Eye (tissue), 1 donor: ENCODE measurements around the gene STAT5B.

Source experiments
- DNase-seq: peaks from one replicate; pipeline ENCODE4 v3.0.0-alpha.2; 2015

Gene STAT5B

DNA sequence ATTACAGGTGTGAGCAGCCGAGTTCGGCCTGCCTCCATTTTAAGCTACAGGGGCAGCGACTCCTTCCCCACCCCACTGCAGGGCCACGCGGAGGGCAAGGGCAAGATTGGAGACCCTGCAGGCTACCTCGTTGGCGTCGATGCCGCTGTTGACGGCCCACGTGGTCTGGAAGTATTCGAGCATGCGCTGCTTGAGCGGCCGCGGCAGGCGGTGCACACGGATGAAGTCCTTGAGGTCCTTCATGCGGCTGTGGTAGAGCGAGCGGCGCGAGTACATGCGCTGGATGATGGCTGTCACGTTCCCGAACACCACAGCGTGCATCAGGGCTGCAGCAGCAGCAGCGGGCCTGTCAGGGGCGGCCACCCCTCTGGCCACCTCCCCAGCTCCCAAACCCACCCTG, 106.8 kb downstream of the STAT5B start:
- no peak for DNase-seq

- no peak for DNase-seq
Observed at GRCh38 chr17:42167807-42168206, 108.4 kb downstream of the STAT5B start.

GRCh38 chr17:42166196-42166763, 109.9 kb downstream of the STAT5B start:
- no peak for DNase-seq

GRCh38 chr17:42165751-42166150, 110.4 kb downstream of the STAT5B start:
- DNase-seq = no peak

DNA sequence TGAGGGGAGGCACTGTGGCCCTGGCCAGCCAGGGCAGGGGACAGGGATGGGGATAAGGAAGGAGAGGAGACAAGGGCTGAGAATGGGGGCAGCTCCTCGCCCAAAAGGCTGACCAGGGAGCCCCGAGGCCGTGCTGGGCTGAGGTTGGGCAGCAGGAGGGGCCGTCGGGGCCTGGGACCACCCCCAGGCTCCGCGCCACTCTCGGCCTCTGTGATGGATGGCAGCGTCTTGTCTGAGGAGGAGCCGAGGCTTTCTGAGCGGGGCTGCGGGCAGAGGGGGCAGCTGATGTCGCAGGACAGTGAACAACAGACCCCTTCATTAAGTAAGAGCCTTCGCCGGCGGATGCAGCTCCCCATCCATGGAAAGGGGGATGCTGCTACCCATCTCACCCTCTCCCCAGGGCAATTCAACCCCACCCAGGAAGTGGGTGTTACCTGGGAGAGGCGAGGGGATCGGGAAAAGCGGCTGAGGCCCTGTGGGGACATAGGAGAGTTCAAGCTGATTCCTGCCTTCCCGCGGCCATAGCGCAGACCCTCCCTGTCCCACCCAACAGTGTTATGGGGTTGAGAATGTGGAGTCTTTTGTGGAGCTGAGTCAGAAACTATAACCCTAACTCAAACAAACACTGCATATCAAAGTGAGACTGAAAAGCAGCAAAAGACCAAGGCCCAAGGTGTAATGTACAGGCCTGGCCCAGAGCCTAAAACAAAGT, 112.3 kb downstream of the STAT5B start:
- DNase-seq = no peak

DNA sequence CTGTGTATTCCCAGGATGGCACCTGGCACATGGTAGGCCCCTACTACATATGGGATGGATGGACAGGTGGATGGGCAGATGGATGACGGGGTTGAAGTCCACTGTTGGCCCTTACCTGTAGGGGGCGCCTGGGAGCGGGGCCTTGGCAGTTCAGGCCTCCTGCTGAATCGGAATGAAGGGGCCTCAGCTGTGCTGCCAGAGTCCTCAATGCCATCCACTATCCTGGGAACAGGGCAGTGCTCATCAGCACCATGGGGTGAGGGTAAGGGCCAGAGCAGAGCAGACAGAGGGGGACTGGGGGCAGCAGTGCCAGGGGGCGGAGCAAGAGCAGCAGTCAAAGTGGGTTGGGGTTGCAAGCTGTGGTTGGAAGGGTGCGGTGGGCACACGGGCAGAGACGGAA, 113.1 kb downstream of the STAT5B start:
- no peak for DNase-seq

DNA sequence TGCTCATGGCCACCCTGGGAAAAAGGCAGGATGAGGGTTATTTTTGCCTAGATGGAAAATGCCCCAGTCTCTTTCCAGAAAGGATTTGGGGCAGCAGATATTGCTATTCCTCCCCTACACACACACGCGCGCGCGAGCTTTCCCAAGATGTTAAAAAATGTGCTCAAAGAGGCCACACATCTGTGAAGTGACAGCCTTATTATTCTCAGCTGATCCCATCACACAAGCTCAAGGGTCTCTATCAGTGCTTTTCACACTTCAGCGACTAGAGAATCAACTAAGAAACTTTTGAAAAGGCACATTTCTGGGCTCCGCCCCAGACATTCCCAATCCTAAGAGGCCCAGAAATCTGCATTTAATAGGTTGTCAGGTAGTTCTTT, 115.7 kb downstream of the STAT5B start:
- no peak for DNase-seq

- DNase-seq = no peak
Observed at GRCh38 chr17:42159796-42160530, 116.2 kb downstream of the STAT5B start.

- DNase-seq = peak; percentile 34
Observed at GRCh38 chr17:42155614-42156045, 120.6 kb downstream of the STAT5B start.

- DNase-seq = no peak
Observed at GRCh38 chr17:42153919-42154742, 122.1 kb downstream of the STAT5B start.
